OCI-M1 (cell line): ENCODE data around the gene ENAH.

Experiments
- DNase-seq: peaks from one replicate; lab custom pipeline; 2025; lab: John Stamatoyannopoulos, UW

The ENAH gene

GRCh38 chr1:225559902-225560301 lies 93.0 kb downstream of the ENAH start:
- no peak for DNase-seq

- no peak for DNase-seq
These were observed 93.6 kb downstream of the ENAH start for GRCh38 chr1:225559326-225559725.

GRCh38 chr1:225556694-225557093 lies 96.2 kb downstream of the ENAH start:
- no peak for DNase-seq

- no peak for DNase-seq
These were observed 97.1 kb downstream of the ENAH start for GRCh38 chr1:225555821-225556220.

- peak; percentile 65 for DNase-seq
These were observed 98.6 kb downstream of the ENAH start for GRCh38 chr1:225554216-225554812.

GRCh38 chr1:225549821-225550220 lies 103.1 kb downstream of the ENAH start:
- DNase-seq, result no peak

DNA sequence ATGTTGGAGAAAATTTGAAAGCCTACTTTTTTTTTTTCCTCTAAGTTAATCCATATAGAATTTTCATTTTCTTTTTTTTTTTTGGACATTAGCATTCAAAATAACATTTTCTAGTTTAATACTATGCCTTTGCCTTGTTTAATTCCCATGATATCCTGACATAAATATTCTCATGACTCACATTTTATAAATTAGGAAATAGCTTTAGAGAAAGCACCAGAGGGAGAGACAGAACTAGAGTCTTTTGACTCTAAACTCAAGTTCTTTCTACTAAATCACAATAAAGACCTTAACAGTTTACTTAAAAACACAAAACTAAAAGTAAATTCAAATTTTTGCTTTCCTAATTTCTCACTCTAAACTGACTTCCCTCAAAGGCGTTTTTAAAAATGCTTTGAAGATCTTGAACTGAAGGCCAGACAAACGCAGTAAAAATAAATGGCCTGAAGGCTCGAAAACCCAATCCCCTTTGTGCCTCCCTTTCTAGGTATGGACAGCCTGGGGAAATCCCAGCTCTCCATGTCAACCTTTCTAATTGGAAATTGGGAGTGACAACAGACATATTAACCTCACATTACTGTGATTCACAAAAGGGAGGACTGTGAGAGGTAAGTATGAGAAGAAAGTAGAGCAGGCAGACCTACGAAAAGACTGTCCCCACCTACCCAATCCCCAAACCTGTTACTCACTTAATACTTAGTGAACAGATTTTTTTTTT lies 104.6 kb downstream of the ENAH start:
- no peak for DNase-seq

GRCh38 chr1:225545649-225546048 lies 107.3 kb downstream of the ENAH start:
- DNase-seq, result no peak

- no peak for DNase-seq
These were observed 108.0 kb downstream of the ENAH start for GRCh38 chr1:225544924-225545323.

GRCh38 chr1:225544263-225544662 lies 108.7 kb downstream of the ENAH start:
- DNase-seq, result peak; percentile 18

- DNase-seq, result no peak
These were observed 109.6 kb downstream of the ENAH start for GRCh38 chr1:225543350-225543749.

DNA sequence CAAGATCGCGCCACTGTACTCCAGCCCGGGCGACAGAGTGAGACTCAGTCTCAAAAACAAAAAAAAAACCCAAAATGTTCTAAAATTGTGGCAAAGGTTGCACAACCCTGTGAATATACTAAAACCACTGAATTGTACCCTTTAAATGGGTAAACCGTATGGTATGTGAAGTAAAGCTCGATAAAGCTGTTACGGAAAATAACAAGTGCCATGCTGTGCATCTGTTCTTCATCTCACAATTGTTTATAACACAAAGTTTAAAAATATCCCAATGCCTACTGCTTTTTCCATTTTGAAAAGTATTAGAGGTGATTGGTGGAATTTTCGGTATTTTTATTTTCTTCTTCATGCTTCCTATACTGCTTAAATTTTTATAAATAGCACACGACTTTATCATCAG lies 111.5 kb downstream of the ENAH start:
- no peak for DNase-seq

DNA sequence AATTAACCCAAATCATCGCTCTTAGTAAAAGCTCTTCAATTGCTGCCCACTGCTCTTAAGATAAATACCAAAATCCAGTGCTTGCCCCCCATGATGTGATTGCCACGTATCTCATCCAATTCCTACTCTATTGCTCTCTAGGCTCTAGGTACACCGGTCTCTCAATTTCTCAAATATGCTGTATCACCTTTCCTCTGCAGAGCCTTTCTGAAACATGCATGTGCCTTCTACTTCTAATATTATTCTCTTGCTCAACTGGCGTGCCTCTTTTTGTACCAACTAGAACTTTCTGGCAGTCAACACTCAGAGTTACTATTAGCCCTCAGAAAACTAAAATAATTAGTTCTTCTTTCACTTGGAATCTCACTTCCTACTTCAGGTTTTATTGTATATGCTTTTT lies 113.3 kb downstream of the ENAH start:
- DNase-seq, result no peak

DNA sequence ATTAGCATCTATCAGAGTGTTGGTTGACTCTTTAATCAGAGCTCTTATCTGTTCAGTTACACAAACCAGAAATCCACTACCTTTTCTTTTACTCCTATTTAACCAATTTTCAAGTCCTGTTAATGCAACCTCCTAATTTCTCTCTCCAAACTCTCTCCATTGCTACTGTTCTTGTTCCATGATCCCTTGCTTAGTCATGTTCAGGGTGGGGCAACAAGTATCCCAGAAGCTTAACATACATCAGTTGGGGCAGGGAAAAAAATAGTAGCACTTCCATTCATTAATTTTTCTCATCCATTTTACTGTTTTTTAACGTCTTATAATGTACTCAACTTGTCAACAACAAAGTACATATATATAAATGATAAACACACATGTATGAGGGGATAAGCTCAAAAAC lies 113.9 kb downstream of the ENAH start:
- DNase-seq, result no peak

GRCh38 chr1:225537554-225538251 lies 115.2 kb downstream of the ENAH start:
- DNase-seq, result no peak

- no peak for DNase-seq
These were observed 117.6 kb downstream of the ENAH start for GRCh38 chr1:225535280-225535679.

DNA sequence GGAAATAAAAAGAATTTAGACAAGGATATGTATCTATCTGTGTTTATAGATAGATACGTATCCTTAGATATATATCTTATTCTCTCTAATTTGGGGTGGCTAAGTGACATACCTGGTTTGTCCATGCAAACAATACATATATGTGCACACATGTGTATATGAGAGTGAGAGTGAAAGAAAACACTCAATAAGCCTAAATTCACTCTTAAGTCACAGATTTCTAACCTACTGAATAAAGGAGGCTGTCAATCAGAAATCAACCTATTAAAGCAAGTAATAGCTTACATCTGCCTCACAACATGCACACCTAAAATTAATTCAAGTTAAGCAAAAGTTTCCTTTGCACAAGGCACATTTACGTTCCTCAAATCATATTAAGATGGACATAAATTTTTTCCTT lies 118.2 kb downstream of the ENAH start:
- no peak for DNase-seq

DNA sequence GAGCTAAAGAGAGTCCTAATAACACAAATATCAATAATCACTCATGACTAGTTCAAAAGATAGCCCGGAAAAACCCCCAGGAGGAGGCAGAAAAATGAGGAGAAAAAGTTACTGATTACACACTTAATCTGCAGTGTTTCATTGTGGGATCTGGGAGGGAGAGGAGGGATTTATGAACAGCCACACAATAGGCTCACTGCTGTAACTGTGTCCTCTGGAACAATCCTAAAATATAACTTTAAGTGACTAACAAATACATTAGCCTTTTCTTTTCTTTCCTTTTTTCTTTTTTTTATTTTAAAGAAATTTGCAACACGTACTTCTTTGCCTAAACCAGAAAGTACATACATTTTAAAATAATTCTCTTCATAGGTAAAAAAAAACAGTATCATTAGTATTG lies 118.8 kb downstream of the ENAH start:
- DNase-seq, result no peak

GRCh38 chr1:225533238-225533637 lies 119.7 kb downstream of the ENAH start:
- no peak for DNase-seq

GRCh38 chr1:225532240-225532944 lies 120.5 kb downstream of the ENAH start:
- no peak for DNase-seq

GRCh38 chr1:225529726-225530125 lies 123.2 kb downstream of the ENAH start:
- no peak for DNase-seq

DNA sequence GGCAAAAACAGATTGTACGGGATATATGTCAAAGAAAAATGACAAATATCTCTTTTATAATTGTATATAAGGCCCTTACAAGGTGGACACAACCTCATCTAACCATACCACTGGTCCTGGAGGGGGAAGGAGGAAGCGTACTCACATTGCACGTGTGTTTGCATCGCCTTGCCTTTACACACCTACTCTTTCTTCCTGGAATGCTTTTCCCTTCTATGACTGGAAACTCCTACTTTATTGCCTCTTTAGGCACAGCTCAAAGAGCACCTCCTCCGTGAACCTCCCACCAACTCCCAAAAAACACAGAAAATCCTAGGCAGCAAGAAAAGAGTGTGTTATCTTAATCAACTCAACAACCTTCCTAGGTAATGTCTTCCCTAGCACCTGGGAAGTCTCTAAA lies 125.3 kb downstream of the ENAH start:
- no peak for DNase-seq

DNA sequence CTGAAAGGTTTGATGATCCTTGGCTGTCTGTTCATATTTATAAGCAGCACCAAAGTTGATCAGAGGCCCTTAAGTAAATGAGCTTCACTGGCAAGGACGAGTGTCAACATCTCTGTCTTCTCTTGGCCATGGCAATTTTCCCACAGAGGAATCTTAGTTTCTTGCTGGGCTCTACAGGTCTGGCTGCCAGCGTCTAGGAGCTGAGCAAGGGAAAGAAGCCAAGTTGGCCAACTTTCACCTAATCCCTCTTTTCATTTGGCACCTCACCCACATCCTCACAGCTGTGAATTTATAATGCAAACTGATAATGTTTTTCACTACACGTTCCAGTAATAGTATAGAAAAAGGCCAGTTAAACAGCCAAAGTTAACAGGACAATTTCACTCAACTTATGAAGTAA lies 126.0 kb downstream of the ENAH start:
- no peak for DNase-seq
